NK-92 (cell line): ENCODE results near the gene ARPC3.
"Not testable (repeated sequence)": the region's sequence is repeated elsewhere in the genome, so short reads cannot be mapped to it uniquely, and the experiment has no call there.

ENCODE experiments used
- DNase-seq: peaks from one replicate; lab custom pipeline; 2025; ENCODE audit not compliant: unreplicated experiment; lab: John Stamatoyannopoulos, UW

Gene ARPC3

GRCh38 chr12:110449799-110450497 is at the start of gene ARPC3:
ARPC3 (minus strand) TSS chr12:110450337; CDS start chr12:110450260, 77 bp downstream.
- DNase-seq: peak; percentile 53

DNA sequence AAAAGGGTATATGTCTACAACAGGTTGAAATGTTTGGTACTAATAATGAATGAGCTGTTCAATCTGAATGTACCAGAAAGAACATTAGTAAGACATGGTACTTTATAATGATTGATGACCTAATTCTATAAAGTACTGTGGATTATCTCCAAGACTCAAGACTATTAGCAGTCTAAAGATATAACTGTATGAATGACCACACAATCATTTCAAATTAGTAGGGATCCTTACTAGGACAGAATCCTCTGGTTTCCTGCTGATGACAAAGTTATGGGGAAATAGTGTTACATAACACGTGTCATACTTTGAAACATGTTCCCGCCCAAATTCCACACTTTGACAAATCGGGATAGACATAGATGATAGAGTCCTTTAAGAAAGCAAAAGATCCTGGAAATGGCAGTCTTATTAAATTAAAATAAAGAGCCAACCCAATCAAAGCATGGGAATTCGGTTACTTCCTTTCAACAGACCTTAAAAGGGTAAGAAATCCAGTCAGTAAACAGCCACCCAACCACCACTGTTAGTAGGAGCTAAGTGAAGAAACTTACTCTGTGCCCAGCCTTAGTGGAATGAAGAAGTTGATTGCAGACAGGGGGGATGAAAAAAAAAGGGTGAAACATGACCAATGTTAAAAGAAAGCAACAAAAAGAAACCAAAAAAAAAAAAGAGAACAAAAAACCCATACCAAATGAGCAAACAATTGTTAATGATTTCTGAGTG is 49.0 kb upstream of the ARPC3 start:
- DNase-seq: no peak

GRCh38 chr12:110475426-110475825 is 25.3 kb upstream of the ARPC3 start:
- DNase-seq: no peak

- DNase-seq: peak; percentile 61
These were observed 18.3 kb upstream of the ARPC3 start, which contains the start of the genes FAM216A and GPN3 for GRCh38 chr12:110468214-110469048. FAM216A (plus strand) TSS chr12:110468845; CDS start chr12:110468876, 31 bp downstream. GPN3 (minus strand) TSS chr12:110468257; CDS start chr12:110468203, 54 bp downstream.

- no peak for DNase-seq
These were observed 17.7 kb upstream of the ARPC3 start for GRCh38 chr12:110467847-110468213.

DNA sequence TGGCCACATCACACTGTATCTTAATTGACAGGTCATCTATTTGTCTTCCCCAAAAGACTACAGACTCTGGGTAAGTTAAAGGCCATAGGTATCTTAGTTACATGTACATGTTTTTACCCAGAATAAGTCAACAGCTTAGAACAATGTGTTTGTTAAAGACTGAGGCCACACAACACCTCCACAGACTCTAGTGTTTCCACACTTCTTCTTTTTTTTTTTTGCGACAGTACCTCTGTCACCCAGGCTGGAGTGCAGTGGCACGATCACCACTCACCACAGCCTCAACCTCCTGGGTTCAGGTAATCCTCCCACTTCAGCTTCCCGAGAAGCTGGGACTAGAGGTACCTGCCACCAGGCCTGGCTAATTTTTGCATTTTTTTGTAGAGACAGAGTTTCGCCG is 16.7 kb upstream of the ARPC3 start:
- DNase-seq: no peak

- not testable (repeated sequence) for DNase-seq
These were observed 15.6 kb upstream of the ARPC3 start for GRCh38 chr12:110465765-110466164.

DNA sequence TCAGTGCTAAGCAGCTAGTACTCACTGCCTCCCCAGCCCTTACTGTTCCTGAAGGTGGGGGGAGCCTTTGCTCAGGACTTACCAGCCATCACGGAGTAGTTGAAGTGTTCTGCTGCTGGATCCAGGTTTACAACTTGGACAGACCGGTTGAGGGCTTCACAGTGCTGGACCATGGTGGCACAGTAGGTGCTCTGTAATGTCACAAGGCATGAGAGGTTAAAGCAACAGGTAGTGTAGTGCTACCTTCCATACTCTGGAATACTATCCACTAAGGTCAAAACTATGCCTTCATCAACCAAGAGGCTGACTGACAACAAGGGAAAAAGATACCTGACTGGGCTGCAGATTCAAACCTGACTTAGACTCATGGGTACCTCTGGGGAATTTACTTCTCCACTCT is 14.9 kb upstream of the ARPC3 start:
- DNase-seq: no peak

- DNase-seq: not testable (repeated sequence)
These were observed 11.1 kb upstream of the ARPC3 start for GRCh38 chr12:110461189-110461588.

- DNase-seq: no peak
These were observed 8.6 kb upstream of the ARPC3 start for GRCh38 chr12:110458756-110459155.

DNA sequence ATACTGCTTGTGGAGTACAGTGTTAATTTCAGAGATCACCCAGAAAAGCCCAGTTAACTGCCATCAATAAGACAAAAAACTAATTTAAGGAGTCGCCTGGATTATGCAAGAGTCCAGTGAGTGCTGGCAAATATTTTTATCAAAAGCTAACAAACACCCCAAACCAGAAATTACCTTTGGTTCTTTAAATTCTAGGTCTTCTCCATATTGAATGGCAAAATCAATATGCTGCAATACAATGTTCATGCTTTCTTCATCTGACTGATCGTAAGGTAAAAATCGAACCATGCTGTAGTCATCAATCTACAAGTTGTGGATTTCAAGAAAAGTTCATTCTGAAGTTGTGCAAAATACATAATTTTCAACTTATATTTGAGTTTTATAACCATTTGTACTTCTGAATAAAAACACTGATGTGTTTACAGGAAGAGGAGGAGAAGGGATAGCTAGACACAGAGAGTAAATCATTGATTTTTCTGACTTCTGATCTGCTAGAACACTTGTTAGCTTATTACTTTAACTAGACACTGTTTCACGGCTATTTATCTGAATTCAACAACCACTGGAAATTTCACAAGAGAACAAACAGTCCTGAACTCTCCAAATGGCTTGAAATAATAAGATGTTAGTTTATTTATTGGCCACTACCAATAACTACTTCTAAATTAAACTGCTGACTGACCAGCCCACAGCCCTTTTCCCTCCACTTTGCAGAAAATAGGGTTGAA is 3.6 kb upstream of the ARPC3 start:
- DNase-seq: no peak

DNA sequence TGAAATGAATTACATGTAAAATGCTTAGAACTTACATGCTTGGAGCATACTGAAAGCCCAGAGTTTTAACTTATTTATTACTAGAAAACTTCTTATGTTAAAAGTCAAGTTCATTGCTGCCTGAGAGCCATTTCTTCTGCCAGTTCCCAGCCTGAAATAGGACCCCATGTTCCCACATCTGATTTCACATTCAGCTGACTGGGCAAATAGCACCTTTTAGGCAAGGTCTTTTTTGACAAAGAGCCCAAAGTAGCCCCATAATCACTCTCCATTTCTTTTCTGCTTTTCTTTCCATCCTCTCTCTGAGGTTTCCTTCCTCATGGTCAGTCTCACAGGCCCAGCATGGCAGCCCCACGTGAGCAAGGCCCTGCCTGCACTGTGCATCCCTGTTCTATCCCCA is 1.1 kb upstream of the ARPC3 start:
- DNase-seq: no peak

- DNase-seq: no peak
These were observed 5.7 kb downstream of the ARPC3 start for GRCh38 chr12:110444455-110444854.

DNA sequence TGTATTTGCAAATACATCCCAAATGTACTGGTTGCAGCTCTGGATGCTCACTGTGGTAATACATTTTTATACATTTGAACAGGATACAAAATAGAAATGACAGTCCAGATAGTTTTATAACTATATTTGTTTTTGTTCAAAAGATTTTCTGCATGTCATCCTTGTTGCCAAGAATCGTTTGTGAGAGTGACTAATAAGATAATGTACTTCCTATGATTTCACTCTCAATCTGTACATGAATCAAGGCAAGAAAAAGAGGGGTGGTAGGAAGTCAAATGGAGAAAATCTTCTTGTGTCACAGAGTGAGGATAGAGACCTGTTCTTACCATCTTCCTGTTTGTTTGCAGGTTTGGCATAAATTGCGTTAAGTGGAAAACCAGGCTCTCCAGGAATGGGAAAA is 13.9 kb downstream of the ARPC3 start:
- no peak for DNase-seq

DNA sequence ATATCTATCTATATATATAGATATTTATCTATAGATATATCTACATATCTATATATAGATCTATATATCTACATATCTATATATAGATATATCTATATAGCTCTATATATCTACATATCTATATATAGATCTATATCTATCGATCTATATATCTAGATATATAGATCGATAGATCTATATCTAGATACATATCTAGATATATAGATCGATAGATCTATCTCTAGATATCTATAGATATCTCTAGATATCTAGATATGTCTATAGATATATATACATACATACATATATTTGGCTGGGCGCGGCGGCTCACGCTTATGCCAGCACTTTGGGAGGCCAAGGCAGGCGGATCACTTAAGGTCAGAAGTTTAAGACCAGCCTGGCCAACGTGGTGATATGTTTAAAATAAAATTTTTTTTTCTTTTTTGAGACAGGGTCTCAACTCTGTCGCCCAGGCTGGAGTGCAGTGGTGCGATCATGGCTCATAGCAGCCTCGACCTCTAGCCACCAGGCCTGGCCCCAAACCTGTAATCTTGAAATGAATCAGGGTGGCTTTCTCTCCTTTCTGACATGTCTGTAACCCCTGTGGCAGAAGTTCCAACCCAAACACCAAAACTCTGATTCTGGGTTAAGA is 18.1 kb downstream of the ARPC3 start:
- no peak for DNase-seq

- not testable (repeated sequence) for DNase-seq
These were observed 20.5 kb downstream of the ARPC3 start for GRCh38 chr12:110429676-110430075.

DNA sequence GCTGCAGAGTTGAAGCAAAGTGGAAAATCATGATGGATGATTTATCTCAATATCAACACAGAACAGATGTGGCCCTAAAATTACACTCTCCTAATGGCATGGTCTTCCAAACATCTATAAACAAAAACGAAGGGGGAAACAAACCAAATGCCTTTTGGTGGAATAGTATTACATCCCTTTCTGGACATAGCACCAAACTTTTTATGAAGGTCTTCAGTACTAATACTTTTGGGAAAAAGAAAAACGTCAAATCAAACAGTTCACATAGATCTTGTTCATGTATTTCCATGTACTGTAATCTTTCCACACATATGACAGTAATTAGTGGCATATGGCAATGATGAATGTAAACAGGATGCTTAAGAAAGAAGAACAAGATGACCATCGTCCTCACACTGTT is 23.7 kb downstream of the ARPC3 start:
- no peak for DNase-seq

DNA sequence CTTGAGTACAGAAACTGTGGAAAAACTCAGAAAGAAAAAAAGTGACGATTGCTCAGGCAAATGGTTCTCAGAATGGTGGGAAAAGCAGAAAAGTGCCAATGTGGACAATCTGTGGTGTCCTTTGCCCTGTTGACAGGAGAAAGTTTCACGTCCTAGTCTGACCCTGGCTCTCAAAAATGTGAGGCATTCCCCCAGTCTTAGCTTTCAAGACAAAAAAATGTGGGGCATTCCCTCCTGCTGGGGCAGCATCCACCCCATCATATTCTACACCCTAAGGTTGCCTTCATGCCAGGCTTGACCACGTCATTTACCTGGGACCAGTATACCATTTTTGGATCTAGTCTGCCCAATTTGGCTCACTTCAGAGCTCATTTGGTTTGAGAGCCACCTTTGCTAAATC is 25.9 kb downstream of the ARPC3 start:
- DNase-seq: no peak

- no peak for DNase-seq
These were observed 28.4 kb downstream of the ARPC3 start for GRCh38 chr12:110421701-110422100.

DNA sequence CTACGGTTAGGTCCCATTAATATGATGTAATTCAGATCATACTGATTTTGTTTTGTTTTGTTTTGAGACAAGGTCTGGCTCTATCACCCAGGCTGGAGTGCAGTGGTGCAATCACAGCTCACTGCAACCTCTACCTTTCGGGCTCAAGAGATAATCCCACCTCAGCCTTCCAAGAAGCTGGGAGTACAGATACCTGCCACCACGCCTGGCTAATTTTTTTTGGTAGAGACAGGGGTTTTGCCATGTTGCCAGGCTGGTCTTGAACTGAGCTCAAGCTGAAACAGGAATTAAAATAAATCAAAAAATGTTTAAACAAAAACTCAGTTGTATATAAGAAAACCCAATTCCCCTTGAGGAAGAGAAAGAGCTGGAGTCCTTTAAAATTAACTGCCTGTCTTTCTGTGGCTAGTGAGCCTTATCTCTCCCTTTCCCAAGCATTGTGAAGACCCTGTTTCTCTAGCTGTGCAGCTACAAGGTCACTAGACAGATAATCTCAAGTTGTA is 28.9 kb downstream of the ARPC3 start:
- DNase-seq: no peak
